ENCODE measurements around the gene MYH7.

GRCh38 chr14:23365732-23366425 lies 69.6 kb downstream of the MYH7 start:
- TF ChIP-seq POLR2A (IDR thresholded peaks at IDR 0.05; ENCODE audit: extremely low read depth, insufficient read length): no peak
- TF ChIP-seq CTCF (IDR thresholded peaks at IDR 0.05; ENCODE audit: low read depth, low read length): no peak
- TF ChIP-seq MAX (IDR thresholded peaks at IDR 0.05; ENCODE audit: low read depth, low read length): no peak
- no peak for TF ChIP-seq MYC (IDR thresholded peaks at IDR 0.05; ENCODE audit: low read depth, low read length)

All from NB4 (cell line).